AG09309 (cell line): ENCODE results near the gene TYW5.

Experiments
- DNase-seq: peaks from one replicate; pipeline ENCODE4 v3.0.0-alpha.2; 2010; ENCODE audit warnings: low read depth
- H3K4me3 ChIP-seq: 2 replicates; pipeline ENCODE4 v1.5.1; 2011; ENCODE audit warnings: mild to moderate bottlenecking, low read depth, low read length, moderate library complexity; ENCODE audit not compliant: control insufficient read depth
- CTCF ChIP-seq: IDR thresholded peaks from 2 replicates; pipeline ENCODE4 v1.5.1; 2011; ENCODE audit warnings: mild to moderate bottlenecking, low read depth, low read length, inconsistent platforms; ENCODE audit not compliant: insufficient read depth, control insufficient read depth; ENCODE audit errors: missing control alignments

The TYW5 gene

GRCh38 chr2:199911877-199912161, 43.5 kb downstream of the TYW5 start:
- no peak for DNase-seq
- peak overlapping the region; percentile 95 for H3K4me3 ChIP-seq
- TF ChIP-seq CTCF, result no peak

GRCh38 chr2:199911052-199911876, 44.0 kb downstream of the TYW5 start, which contains the start of gene C2orf69:
Gene C2orf69, plus strand, starts transcription at chr2:199911293. Its CDS starts 146 bp downstream, at chr2:199911439.
- peak within 1 kb of the TSS; percentile 95 for H3K4me3 ChIP-seq
- peak; percentile 84 for DNase-seq
- no peak for TF ChIP-seq CTCF

GRCh38 chr2:199910338-199911051, 44.8 kb downstream of the TYW5 start:
- DNase-seq, result no peak
- no peak for TF ChIP-seq CTCF

GRCh38 chr2:199907008-199907714, 48.1 kb downstream of the TYW5 start:
- no peak overlapping the region for H3K4me3 ChIP-seq
- no peak for DNase-seq
- TF ChIP-seq CTCF, result no peak

More at GRCh38 chr2:199910338-199911051, 44.8 kb downstream of the TYW5 start:
- peak overlapping the region; percentile 30 for H3K4me3 ChIP-seq

GRCh38 chr2:199903111-199903510, 52.2 kb downstream of the TYW5 start:
- no peak for TF ChIP-seq CTCF
- DNase-seq, result no peak
- no peak overlapping the region for H3K4me3 ChIP-seq

- DNase-seq, result no peak
- no peak for TF ChIP-seq CTCF
- H3K4me3 ChIP-seq, result no peak overlapping the region
Observed at GRCh38 chr2:199902486-199903110, 52.7 kb downstream of the TYW5 start.
